ENCODE results near the gene TNS4. TPM values are rescaled to one million over a fixed set of nuclear protein-coding genes. Genes with fewer than 3 reads are reported as not detected.

TNS4 gene
- total RNA-seq, 1 experiment from 2014 or later = 36.6 TPM

DNA sequence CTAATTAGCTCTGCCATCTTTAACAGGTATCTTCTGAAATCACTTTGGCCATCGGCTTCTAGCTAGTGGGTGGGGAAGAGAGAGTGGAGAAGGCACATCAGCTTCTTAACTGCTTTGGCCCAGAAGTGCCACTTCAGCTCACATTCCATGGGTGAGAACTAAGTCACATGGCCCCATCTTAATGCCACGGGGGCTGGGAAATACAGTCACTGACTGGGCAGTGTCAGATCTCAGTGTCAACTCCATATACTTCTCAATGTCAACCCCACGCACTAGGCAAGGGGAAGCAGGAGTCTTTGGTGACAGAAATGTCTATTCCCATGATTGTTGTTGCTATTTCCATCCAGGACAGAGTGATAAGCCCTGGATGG lies 34.5 kb upstream of the TNS4 start (continued):
- TF ChIP-seq CEBPB (IDR thresholded peaks at IDR 0.05; ENCODE audit: low read depth) (no peak), EZH2 (IDR thresholded peaks at IDR 0.05) (no peak)

DNA sequence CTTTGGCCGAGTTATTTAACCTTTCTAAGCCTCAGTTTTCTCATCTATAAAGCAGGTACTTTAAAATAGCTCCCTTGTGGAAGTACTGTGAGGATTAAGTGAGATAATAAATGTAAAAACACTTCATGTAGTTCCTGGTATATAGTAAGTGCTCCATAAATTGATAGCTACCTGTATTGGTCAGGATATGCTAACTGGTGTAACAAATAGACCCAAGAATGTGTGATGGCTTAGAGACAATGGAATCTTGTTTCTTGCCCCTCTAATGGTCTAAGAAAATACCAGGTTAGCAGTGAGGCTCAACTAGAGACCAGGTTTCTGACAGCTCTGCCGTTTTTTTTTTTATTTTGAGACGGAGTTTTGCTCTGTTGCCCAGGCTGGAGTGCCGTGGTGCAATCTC lies 34.0 kb upstream of the TNS4 start:
- Histone ChIP-seq H4K20me1 (ENCODE audit: insufficient read depth) (no peaks in the 10 kb centered on the region), H3K4me2 (ENCODE audit: low read length) (no peak overlapping the region), H3K4me3 (replicated peaks in 1 of 2; ENCODE audit: low read depth in 1 of 2, low read length in 2 of 2) (no peak overlapping the region), H3K9me3 (ENCODE audit: control insufficient read depth in 1 of 2, insufficient read depth in 1 of 2, low read depth in 1 of 2, low read length in 2 of 2) (no peaks in the 10 kb centered on the region), H3K9me2 (ENCODE audit: insufficient read depth) (no peaks in the 10 kb centered on the region), H3K27me3 (ENCODE audit: insufficient read depth, low read length) (no peaks in the 10 kb centered on the region), H3K79me2 (ENCODE audit: insufficient read depth, low read length) (no peaks in the 10 kb centered on the region), H3K4me1 (ENCODE audit: control insufficient read depth in 1 of 2, insufficient read depth in 2 of 2, low read length in 2 of 2) (peaks cover 38 to 67% of the 10 kb centered on the region in 2 experiments), H2AFZ (ENCODE audit: low read depth, low read length, poor library complexity, severe bottlenecking) (no peak overlapping the region), H3K9ac (ENCODE audit: low read length) (no peak overlapping the region), H3K27ac (ENCODE audit: low read depth, low read length) (no peak overlapping the region), H3K36me3 (ENCODE audit: control insufficient read depth in 1 of 2, insufficient read depth in 2 of 2, low read length in 2 of 2) (no peaks in the 10 kb centered on the region)
- ATAC-seq = no peak
- TF ChIP-seq SP1 (IDR thresholded peaks at IDR 0.05; ENCODE audit: low read depth) (no peak), SRF (IDR thresholded peaks at IDR 0.05; ENCODE audit: low read depth) (no peak), POLR2A (IDR thresholded peaks at IDR 0.05; ENCODE audit: borderline replicate concordance, extremely low read depth, insufficient read depth, insufficient read length) (no peak), TCF7L2 (IDR thresholded peaks at IDR 0.05; ENCODE audit: borderline replicate concordance, extremely low read depth, insufficient read depth, insufficient read length) (no peak), EZH2 (IDR thresholded peaks at IDR 0.05) (no peak), ELF1 (IDR thresholded peaks at IDR 0.05; ENCODE audit: borderline replicate concordance, low read depth) (no peak), ZFX (IDR thresholded peaks at IDR 0.05) (no peak), CEBPB (IDR thresholded peaks at IDR 0.05; ENCODE audit: low read depth) (no peak), POLR2AphosphoS5 (IDR thresholded peaks at IDR 0.05; ENCODE audit: low read depth, low read length) (no peak), YY1 (IDR thresholded peaks at IDR 0.05; ENCODE audit: extremely low read depth, insufficient replicate concordance, low read depth, low read length) (no peak), EZH2phosphoT487 (IDR thresholded peaks at IDR 0.05; ENCODE audit: borderline replicate concordance) (no peak), SIN3A (IDR thresholded peaks at IDR 0.05; ENCODE audit: low read depth) (no peak), JUND (IDR thresholded peaks at IDR 0.05) (no peak)
- TF ChIP-seq, protein P1, sequence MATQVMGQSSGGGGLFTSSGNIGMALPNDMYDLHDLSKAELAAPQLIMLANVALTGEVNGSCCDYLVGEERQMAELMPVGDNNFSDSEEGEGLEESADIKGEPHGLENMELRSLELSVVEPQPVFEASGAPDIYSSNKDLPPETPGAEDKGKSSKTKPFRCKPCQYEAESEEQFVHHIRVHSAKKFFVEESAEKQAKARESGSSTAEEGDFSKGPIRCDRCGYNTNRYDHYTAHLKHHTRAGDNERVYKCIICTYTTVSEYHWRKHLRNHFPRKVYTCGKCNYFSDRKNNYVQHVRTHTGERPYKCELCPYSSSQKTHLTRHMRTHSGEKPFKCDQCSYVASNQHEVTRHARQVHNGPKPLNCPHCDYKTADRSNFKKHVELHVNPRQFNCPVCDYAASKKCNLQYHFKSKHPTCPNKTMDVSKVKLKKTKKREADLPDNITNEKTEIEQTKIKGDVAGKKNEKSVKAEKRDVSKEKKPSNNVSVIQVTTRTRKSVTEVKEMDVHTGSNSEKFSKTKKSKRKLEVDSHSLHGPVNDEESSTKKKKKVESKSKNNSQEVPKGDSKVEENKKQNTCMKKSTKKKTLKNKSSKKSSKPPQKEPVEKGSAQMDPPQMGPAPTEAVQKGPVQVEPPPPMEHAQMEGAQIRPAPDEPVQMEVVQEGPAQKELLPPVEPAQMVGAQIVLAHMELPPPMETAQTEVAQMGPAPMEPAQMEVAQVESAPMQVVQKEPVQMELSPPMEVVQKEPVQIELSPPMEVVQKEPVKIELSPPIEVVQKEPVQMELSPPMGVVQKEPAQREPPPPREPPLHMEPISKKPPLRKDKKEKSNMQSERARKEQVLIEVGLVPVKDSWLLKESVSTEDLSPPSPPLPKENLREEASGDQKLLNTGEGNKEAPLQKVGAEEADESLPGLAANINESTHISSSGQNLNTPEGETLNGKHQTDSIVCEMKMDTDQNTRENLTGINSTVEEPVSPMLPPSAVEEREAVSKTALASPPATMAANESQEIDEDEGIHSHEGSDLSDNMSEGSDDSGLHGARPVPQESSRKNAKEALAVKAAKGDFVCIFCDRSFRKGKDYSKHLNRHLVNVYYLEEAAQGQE (IDR thresholded peaks at IDR 0.05; ENCODE audit: low read depth) = no peak
- TF ChIP-seq, protein P2, sequence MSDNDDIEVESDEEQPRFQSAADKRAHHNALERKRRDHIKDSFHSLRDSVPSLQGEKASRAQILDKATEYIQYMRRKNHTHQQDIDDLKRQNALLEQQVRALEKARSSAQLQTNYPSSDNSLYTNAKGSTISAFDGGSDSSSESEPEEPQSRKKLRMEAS (IDR thresholded peaks at IDR 0.05) = no peak
- TF ChIP-seq, protein P3, sequence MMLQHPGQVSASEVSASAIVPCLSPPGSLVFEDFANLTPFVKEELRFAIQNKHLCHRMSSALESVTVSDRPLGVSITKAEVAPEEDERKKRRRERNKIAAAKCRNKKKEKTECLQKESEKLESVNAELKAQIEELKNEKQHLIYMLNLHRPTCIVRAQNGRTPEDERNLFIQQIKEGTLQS (IDR thresholded peaks at IDR 0.05) = no peak
- TF ChIP-seq, protein P4, sequence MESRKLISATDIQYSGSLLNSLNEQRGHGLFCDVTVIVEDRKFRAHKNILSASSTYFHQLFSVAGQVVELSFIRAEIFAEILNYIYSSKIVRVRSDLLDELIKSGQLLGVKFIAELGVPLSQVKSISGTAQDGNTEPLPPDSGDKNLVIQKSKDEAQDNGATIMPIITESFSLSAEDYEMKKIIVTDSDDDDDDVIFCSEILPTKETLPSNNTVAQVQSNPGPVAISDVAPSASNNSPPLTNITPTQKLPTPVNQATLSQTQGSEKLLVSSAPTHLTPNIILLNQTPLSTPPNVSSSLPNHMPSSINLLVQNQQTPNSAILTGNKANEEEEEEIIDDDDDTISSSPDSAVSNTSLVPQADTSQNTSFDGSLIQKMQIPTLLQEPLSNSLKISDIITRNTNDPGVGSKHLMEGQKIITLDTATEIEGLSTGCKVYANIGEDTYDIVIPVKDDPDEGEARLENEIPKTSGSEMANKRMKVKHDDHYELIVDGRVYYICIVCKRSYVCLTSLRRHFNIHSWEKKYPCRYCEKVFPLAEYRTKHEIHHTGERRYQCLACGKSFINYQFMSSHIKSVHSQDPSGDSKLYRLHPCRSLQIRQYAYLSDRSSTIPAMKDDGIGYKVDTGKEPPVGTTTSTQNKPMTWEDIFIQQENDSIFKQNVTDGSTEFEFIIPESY (IDR thresholded peaks at IDR 0.05; ENCODE audit: extremely low read depth, insufficient replicate concordance, low read length) = no peak
- TF ChIP-seq, protein P5, sequence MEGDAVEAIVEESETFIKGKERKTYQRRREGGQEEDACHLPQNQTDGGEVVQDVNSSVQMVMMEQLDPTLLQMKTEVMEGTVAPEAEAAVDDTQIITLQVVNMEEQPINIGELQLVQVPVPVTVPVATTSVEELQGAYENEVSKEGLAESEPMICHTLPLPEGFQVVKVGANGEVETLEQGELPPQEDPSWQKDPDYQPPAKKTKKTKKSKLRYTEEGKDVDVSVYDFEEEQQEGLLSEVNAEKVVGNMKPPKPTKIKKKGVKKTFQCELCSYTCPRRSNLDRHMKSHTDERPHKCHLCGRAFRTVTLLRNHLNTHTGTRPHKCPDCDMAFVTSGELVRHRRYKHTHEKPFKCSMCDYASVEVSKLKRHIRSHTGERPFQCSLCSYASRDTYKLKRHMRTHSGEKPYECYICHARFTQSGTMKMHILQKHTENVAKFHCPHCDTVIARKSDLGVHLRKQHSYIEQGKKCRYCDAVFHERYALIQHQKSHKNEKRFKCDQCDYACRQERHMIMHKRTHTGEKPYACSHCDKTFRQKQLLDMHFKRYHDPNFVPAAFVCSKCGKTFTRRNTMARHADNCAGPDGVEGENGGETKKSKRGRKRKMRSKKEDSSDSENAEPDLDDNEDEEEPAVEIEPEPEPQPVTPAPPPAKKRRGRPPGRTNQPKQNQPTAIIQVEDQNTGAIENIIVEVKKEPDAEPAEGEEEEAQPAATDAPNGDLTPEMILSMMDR (IDR thresholded peaks at IDR 0.05 in 2 of 3, conservative IDR thresholded peaks at IDR 0.05 in 1 of 3; ENCODE audit: borderline replicate concordance in 1 of 3, insufficient read depth in 1 of 3, low read depth in 2 of 3, low read length in 2 of 3) = no peak
- intact Hi-C loops (cut with micrococcal nuclease) = no loop called here
- ChIA-PET CTCF (interaction anchor here (0.7 to 5.2 kb wide), 7 partner anchors 24 to 231 kb away, joined by 3 to 22 read pairs (median 4); no protein-coding TSS in a partner anchor), RAD21 (ENCODE audit: low non-redundant PET in 1 of 2, low total read pairs in 2 of 2, uncharacterized antibody in 2 of 2, unreplicated experiment in 2 of 2) (interaction anchor here in 1 of 2 experiments (0.7 kb wide), 1 partner anchor 118 kb away, joined by 5 read pairs; the partner anchor contains the start of gene TOP2A), POLR2A (interaction anchor here (1.3 to 2.1 kb wide), 3 partner anchors 25 to 170 kb away, joined by 5 to 6 read pairs (median 5); partner anchors contain the start of genes GJD3 and TNS4)
- BruUV-seq (replicated peaks) = no TSS peak
- DNase-seq (ENCODE audit: low read depth, low spot score) = no peak
